Caco-2 (cell line): ENCODE results near the gene ATG4C. TPM values are rescaled to one million over a fixed set of nuclear protein-coding genes. Genes with fewer than 3 reads are reported as not detected.
"Not testable (repeated sequence)": the region's sequence is repeated elsewhere in the genome, so short reads cannot be mapped to it uniquely, and the experiment has no call there.

ENCODE experiments used
- BruUV-seq: library from RNA; stranded (reverse); fragments of 400-500 nt; replicated peaks from 2 replicates; lab custom pipeline; 2021; lab: Mats Ljungman, UMichigan
- CTCF ChIA-PET: fragments of 300-600 bp; sonication (Branson Sonifier 250); formaldehyde crosslinking; loops from one replicate; lab custom pipeline; 2022; ENCODE audit warnings: antibody characterized with exemption; lab: Charles Lee
- POLR2A ChIA-PET: fragments of 300-600 bp; sonication (Branson Sonifier 250); formaldehyde crosslinking; loops from one replicate; lab custom pipeline; 2022; ENCODE audit warnings: antibody characterized with exemption; lab: Charles Lee
- DNase-seq, 2 experiments: peaks; one replicate each; pipeline versions ENCODE4 v3.0.0 to v3.0.0-alpha.2; 2020 to 2022
- H3K27me3 ChIP-seq: replicated peaks from 2 replicates; pipeline ENCODE4 v1.6.0; 2011; ENCODE audit warnings: low read length; ENCODE audit not compliant: control insufficient read depth, insufficient read depth
- H3K36me3 ChIP-seq: 2 replicates; pipeline ENCODE4 v1.5.1; 2011; ENCODE audit warnings: low read length; ENCODE audit not compliant: control insufficient read depth, insufficient read depth
- H3K4me1 ChIP-seq: fragments of 250-450 bp; sonication (Bioruptor Pico); 2 replicates; pipeline ENCODE4 v1.5.1; 2020; ENCODE audit warnings: mild to moderate bottlenecking
- H3K4me3 ChIP-seq: 2 replicates; pipeline ENCODE4 v1.5.1; 2011; ENCODE audit warnings: low read depth, mild to moderate bottlenecking, control low read depth, low read length
- H3K9me3 ChIP-seq: fragments of 250-450 bp; sonication (Bioruptor Pico); 2 replicates; pipeline ENCODE4 v1.5.1; 2020; ENCODE audit warnings: mild to moderate bottlenecking, moderate library complexity
- H3K27ac Mint-ChIP-seq: one replicate; pipeline ENCODE4 v1.8.0; 2022; ENCODE audit warnings: mixed read lengths; ENCODE audit not compliant: unreplicated experiment
- H3K27me3 Mint-ChIP-seq: one replicate; pipeline ENCODE4 v1.8.0; 2022; ENCODE audit warnings: mixed read lengths; ENCODE audit not compliant: insufficient read depth, unreplicated experiment
- H3K36me3 Mint-ChIP-seq: one replicate; pipeline ENCODE4 v1.8.0; 2022; ENCODE audit warnings: mild to moderate bottlenecking, mixed read lengths; ENCODE audit not compliant: insufficient read depth, unreplicated experiment
- H3K4me1 Mint-ChIP-seq: one replicate; pipeline ENCODE4 v1.8.0; 2022; ENCODE audit warnings: low read depth, mixed read lengths; ENCODE audit not compliant: unreplicated experiment
- H3K4me3 Mint-ChIP-seq: one replicate; pipeline ENCODE4 v1.8.0; 2022; ENCODE audit warnings: mild to moderate bottlenecking, moderate library complexity, mixed read lengths; ENCODE audit not compliant: unreplicated experiment
- H3K9me3 Mint-ChIP-seq: one replicate; pipeline ENCODE4 v1.8.0; 2022; ENCODE audit warnings: mixed read lengths; ENCODE audit not compliant: unreplicated experiment
- CTCF ChIP-seq, 2 experiments: fragments of 200-600 bp in 1 of 2; IDR thresholded peaks; 1 replicate in 1 of 2; 2 replicates in 1 of 2; pipeline versions ENCODE4 v1.5.1 to v1.8.0; 2011 to 2022; ENCODE audit warnings: antibody characterized with exemption in 1 of 2, control low read depth in 1 of 2, inconsistent platforms in 1 of 2, low read depth in 1 of 2, low read length in 1 of 2, mild to moderate bottlenecking in 1 of 2, moderate library complexity in 1 of 2; ENCODE audit not compliant: insufficient read depth in 1 of 2, severe bottlenecking in 1 of 2, unreplicated experiment in 1 of 2
- intact Hi-C: fragments of 100-400 bp; cut with micrococcal nuclease; formaldehyde crosslinking; loops from one replicate; pipeline ENCODE4 v1.10.0; 2022; ENCODE audit not compliant: unreplicated experiment
- total RNA-seq: library from RNA; stranded (reverse); gene quantifications from 2 replicates; pipeline ENCODE4 v1.2.3, GENCODE V29; 2022

ATG4C gene
- total RNA-seq, 1 experiment from 2014 or later: 7.4 TPM

- no peaks in the 10 kb centered on the region for H3K27me3 Mint-ChIP-seq
These were observed 30.6 kb upstream of the ATG4C start for GRCh38 chr1:62753031-62753965.

GRCh38 chr1:62754938-62755337 lies 29.0 kb upstream of the ATG4C start:
- H3K27me3 ChIP-seq, H3K27me3 Mint-ChIP-seq, intact Hi-C loops, CTCF ChIA-PET, POLR2A ChIA-PET, H3K36me3 Mint-ChIP-seq, H3K9me3 ChIP-seq, BruUV-seq, H3K4me1 ChIP-seq, H3K27ac Mint-ChIP-seq, H3K4me1 Mint-ChIP-seq, H3K4me3 Mint-ChIP-seq, H3K9me3 Mint-ChIP-seq, H3K36me3 ChIP-seq, DNase-seq, H3K4me3 ChIP-seq: not testable (repeated sequence)

More at GRCh38 chr1:62753031-62753965, 30.6 kb upstream of the ATG4C start:
- ChIA-PET CTCF (no interaction called here), POLR2A (no interaction called here)
- intact Hi-C loops: no loop called here
- Mint-ChIP-seq H3K27ac (no peak overlapping the region), H3K9me3 (no peaks in the 10 kb centered on the region), H3K4me3 (no peak overlapping the region), H3K4me1 (no peaks in the 10 kb centered on the region), H3K36me3 (no peaks in the 10 kb centered on the region)
- Histone ChIP-seq H3K4me1 (no peaks in the 10 kb centered on the region), H3K27me3 (no peaks in the 10 kb centered on the region), H3K9me3 (no peaks in the 10 kb centered on the region), H3K4me3 (no peak overlapping the region), H3K36me3 (no peaks in the 10 kb centered on the region)
- BruUV-seq: no TSS peak
- TF ChIP-seq CTCF (IDR thresholded peaks at IDR 0.05; ENCODE audit: insufficient read depth in 1 of 2, low read depth in 1 of 2, low read length in 1 of 2, severe bottlenecking in 1 of 2, unreplicated experiment in 1 of 2): no peak
- DNase-seq: no peak

GRCh38 chr1:62756255-62756884 lies 27.6 kb upstream of the ATG4C start:
- H3K27me3 Mint-ChIP-seq, H3K4me3 Mint-ChIP-seq, intact Hi-C loops, H3K4me1 Mint-ChIP-seq, H3K27ac Mint-ChIP-seq, DNase-seq, H3K36me3 ChIP-seq, H3K27me3 ChIP-seq, POLR2A ChIA-PET, H3K4me3 ChIP-seq, H3K9me3 Mint-ChIP-seq, CTCF ChIA-PET, H3K36me3 Mint-ChIP-seq, H3K9me3 ChIP-seq, BruUV-seq: not testable (repeated sequence)
- peaks cover 15% of the 10 kb centered on the region for H3K4me1 ChIP-seq

GRCh38 chr1:62759232-62759875 lies 24.6 kb upstream of the ATG4C start:
- H3K4me1 ChIP-seq: peaks cover 15% of the 10 kb centered on the region
- intact Hi-C loops, H3K4me1 Mint-ChIP-seq, H3K9me3 ChIP-seq, BruUV-seq, H3K27ac Mint-ChIP-seq, H3K27me3 Mint-ChIP-seq, H3K4me3 ChIP-seq, H3K4me3 Mint-ChIP-seq, H3K36me3 Mint-ChIP-seq, H3K36me3 ChIP-seq, H3K27me3 ChIP-seq, POLR2A ChIA-PET, DNase-seq, H3K9me3 Mint-ChIP-seq, CTCF ChIA-PET: not testable (repeated sequence)

GRCh38 chr1:62760021-62760782 lies 23.7 kb upstream of the ATG4C start:
- peak overlapping the region; percentile 19 for H3K4me3 Mint-ChIP-seq
- DNase-seq: peak in 1 of 2 experiments; percentile 46
- POLR2A ChIA-PET, H3K9me3 Mint-ChIP-seq, CTCF ChIA-PET, H3K36me3 ChIP-seq, BruUV-seq, H3K27me3 Mint-ChIP-seq, H3K36me3 Mint-ChIP-seq, H3K27me3 ChIP-seq, H3K4me3 ChIP-seq, H3K9me3 ChIP-seq, H3K4me1 Mint-ChIP-seq: not testable (repeated sequence)
- intact Hi-C loops: loop anchor here (2.0 kb wide), 1 partner anchor 19 kb away; no protein-coding TSS in a partner anchor
- H3K27ac Mint-ChIP-seq: peak overlapping the region; percentile 69
- peaks cover 15% of the 10 kb centered on the region for H3K4me1 ChIP-seq
